ENCODE data around the gene ZNF365. TPM values are rescaled to one million over a fixed set of nuclear protein-coding genes. Genes with fewer than 3 reads are reported as not detected.

The ZNF365 gene
- total and polyA plus RNA-seq, 9 of the 15 experiments (the other 6 are each of a cell fraction or from before 2014, with no cell fraction given): 0.03 to 0.04 TPM; not detected in 7

GRCh38 chr10:62390497-62391176, 16.5 kb downstream of the ZNF365 start:
- in situ Hi-C loops (cut with MboI): no loop called here
- Histone ChIP-seq H3K9me3 (replicated peaks; ENCODE audit: control insufficient read depth, insufficient read depth, low read depth, low read length) (no peaks in the 10 kb centered on the region), H3K79me2 (ENCODE audit: control insufficient read depth, insufficient read depth, low read length) (no peaks in the 10 kb centered on the region), H3K9ac (ENCODE audit: insufficient read depth in 1 of 2, low read depth in 2 of 2, low read length in 2 of 2) (no peak overlapping the region), H3K9me1 (ENCODE audit: control insufficient read depth, insufficient read depth, low read length) (no peaks in the 10 kb centered on the region), H3K27ac (ENCODE audit: extremely low read depth, low read depth, low read length) (no peak overlapping the region), H3K4me1 (replicated peaks in 1 of 2; ENCODE audit: control insufficient read depth in 2 of 2, insufficient read depth in 2 of 2, low read length in 2 of 2) (no peaks in the 10 kb centered on the region; a peak in 1 of 5 replicates), H4K20me1 (replicated peaks; ENCODE audit: control insufficient read depth, insufficient read depth, low read length) (no peaks in the 10 kb centered on the region), H3K27me3 (ENCODE audit: control insufficient read depth in 2 of 2, insufficient read depth in 2 of 2, low read length in 2 of 2) (no peaks in the 10 kb centered on the region), H2AFZ (ENCODE audit: low read depth, low read length) (no peak overlapping the region), H3K4me3 (no peak overlapping the region), H3K36me3 (ENCODE audit: control insufficient read depth, insufficient read depth, low read length) (no peaks in the 10 kb centered on the region), H3K4me2 (ENCODE audit: insufficient read depth, low read length) (no peak overlapping the region)
- intact Hi-C loops (cut with micrococcal nuclease): no loop called here
- FAIRE-seq (no peak), ATAC-seq (no peak), DNase-seq (ENCODE audit: extremely low read depth in 1 of 4, low spot score in 3 of 4) (no peak)
- no peak for TF ChIP-seq E4F1 (CRISPR knock-in tag; IDR thresholded peaks at IDR 0.05; ENCODE audit: borderline replicate concordance)
- TF ChIP-seq FOXJ2 (tag; IDR thresholded peaks at IDR 0.05): no peak
- no peak for TF ChIP-seq ZFP91 (CRISPR knock-in tag; IDR thresholded peaks at IDR 0.05)
- TF ChIP-seq KDM5B (IDR thresholded peaks at IDR 0.05; ENCODE audit: insufficient replicate concordance, low read depth, low read length): no peak
- no peak for TF ChIP-seq FOS (IDR thresholded peaks at IDR 0.05; ENCODE audit: extremely low read depth, insufficient read length)
- no peak for TF ChIP-seq BRF2 (IDR thresholded peaks at IDR 0.05; ENCODE audit: borderline replicate concordance, insufficient read depth, insufficient read length)
- no peak for TF ChIP-seq ZNF764 (CRISPR knock-in tag; IDR thresholded peaks at IDR 0.05; ENCODE audit: low read depth)
- 2% methylated on average over 2 of the region's 2 CpGs for WGBS (ENCODE audit: insufficient coverage, low coverage, missing lambda C conversion rate)
- CTCF ChIA-PET (ENCODE audit: low intra/inter-chr PET ratio): interaction anchor here (0.7 kb wide), 1 partner anchor 140 kb away, joined by 4 read pairs; no protein-coding TSS in a partner anchor
- BruUV-seq (replicated peaks): no TSS peak
- POLR2A ChIA-PET: no interaction called here
